RWPE1 (cell line): ENCODE measurements around the gene CHST11.

Experiments
- CTCF ChIA-PET: fragments of 350-600 bp; sonication (Branson Sonifier 250); formaldehyde crosslinking; extraction: SDS; loops from one replicate; lab custom pipeline; 2021; lab: Yijun Ruan, JAX
- POLR2A ChIA-PET: fragments of 400-600 bp; formaldehyde crosslinking; extraction: SDS; loops from one replicate; lab custom pipeline; 2020; ENCODE audit warnings: antibody characterized with exemption; ENCODE audit not compliant: low non-redundant PET; lab: Yijun Ruan, JAX
- DNase-seq: peaks from one replicate; pipeline ENCODE4 v3.0.0; 2012; ENCODE audit warnings: low spot score
- H3K27ac ChIP-seq: fragments of 450-650 bp; 2 replicates; pipeline ENCODE4 v1.5.1; 2017
- TF ChIP-seq, protein P1 (sequence below): fragments of 450-650 bp; conservative IDR thresholded peaks from 2 replicates; pipeline ENCODE4 v1.5.1; 2017; ENCODE audit warnings: low read depth, mild to moderate bottlenecking

Gene CHST11

DNA sequence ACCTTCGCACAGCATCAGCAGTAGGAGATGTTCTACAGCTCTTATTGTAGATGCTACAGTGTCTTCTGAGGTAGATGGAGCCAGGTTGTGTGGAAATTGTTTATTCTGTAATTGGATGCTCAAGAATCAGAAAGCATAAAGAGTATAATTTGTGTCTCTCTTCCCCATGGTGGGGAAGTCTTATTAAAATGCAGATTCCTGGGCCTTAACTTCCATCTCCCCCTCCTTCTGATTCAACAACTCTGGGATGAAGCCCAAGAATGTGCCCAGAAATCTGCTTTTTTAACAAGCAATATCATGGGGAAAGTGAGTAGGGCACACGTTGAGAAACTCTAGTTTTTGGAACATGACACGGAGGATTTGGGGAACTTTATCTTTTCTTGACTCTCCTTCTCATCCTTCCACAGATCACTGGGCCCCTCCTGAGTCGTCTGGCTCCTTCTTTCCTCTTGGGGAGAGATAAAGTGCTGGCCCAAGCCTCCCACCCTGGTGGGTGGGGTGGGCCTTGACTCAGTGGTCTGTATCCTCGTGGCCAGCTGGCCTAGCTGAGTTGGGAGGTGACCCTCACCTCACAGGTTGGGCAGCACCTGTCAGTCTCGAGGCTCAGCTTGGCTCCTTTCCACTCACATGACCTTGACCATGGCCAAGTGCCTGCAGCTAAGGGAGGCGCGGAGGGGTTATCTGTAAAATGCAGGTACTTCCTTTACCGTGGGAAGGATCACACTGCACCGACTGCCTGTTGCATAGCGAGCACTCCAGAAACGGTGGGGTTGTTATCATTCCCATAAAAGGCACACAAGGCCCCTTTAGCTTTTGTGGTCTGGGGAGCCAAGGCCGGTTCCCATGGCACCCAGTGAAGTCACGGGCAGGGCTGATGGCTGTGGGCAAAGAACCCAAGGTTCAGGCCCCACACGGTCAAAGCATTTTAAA, 141.9 kb downstream of the CHST11 start:
- H3K27ac ChIP-seq, result no peak overlapping the region
- no peak for DNase-seq
- TF ChIP-seq, protein P1, sequence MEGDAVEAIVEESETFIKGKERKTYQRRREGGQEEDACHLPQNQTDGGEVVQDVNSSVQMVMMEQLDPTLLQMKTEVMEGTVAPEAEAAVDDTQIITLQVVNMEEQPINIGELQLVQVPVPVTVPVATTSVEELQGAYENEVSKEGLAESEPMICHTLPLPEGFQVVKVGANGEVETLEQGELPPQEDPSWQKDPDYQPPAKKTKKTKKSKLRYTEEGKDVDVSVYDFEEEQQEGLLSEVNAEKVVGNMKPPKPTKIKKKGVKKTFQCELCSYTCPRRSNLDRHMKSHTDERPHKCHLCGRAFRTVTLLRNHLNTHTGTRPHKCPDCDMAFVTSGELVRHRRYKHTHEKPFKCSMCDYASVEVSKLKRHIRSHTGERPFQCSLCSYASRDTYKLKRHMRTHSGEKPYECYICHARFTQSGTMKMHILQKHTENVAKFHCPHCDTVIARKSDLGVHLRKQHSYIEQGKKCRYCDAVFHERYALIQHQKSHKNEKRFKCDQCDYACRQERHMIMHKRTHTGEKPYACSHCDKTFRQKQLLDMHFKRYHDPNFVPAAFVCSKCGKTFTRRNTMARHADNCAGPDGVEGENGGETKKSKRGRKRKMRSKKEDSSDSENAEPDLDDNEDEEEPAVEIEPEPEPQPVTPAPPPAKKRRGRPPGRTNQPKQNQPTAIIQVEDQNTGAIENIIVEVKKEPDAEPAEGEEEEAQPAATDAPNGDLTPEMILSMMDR, result no peak
- CTCF ChIA-PET, result no interaction called here
- POLR2A ChIA-PET, result no interaction called here

DNA sequence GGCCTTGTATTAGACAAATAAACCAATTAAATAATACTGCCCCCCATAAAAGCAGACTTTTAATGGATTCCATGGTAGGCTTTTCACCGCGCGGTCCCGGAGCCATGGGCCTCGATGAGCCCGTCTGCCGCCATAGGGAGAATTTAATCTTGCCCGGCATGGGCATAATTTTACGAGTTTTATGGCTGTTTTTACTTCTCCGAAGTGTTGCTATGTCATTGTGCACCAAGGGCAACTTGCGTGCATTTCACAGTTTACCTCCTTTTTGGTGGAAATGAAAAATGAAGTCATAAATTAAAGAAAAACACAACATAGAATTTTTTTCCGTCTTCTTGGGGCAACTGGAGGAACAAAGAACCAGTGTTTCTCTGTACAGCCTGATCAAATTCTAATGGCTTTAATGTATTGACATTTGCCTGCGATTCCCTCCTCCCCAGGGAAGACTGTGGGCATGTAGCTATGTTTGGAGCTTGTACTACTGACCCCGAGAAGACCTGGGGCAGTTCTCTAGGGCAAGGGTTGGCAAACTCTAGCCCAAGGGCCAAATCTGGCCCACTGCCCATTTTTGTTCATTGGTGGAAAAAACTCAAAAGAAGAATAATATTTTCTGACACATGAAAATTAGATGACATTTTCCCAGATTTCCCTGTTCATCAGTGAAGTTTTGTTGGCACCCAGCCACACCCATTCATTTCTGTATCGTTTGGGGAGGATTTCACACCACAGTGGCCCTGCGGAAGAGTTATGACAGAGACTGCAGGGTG, 142.7 kb downstream of the CHST11 start:
- TF ChIP-seq, protein P1, result no peak
- no peak for DNase-seq
- ChIA-PET POLR2A (no interaction called here), CTCF (no interaction called here)
- no peak overlapping the region for H3K27ac ChIP-seq

GRCh38 chr12:104600036-104600712, 143.4 kb downstream of the CHST11 start:
- ChIA-PET POLR2A (no interaction called here), CTCF (no interaction called here)
- no peak for DNase-seq
- H3K27ac ChIP-seq, result no peak overlapping the region
- TF ChIP-seq, protein P1, result no peak

- TF ChIP-seq, protein P1, result no peak
Observed at GRCh38 chr12:104600790-104601739, 144.3 kb downstream of the CHST11 start.

GRCh38 chr12:104602406-104602805, 145.7 kb downstream of the CHST11 start:
- CTCF ChIA-PET, result no interaction called here
- no peak overlapping the region; the same call in 1 of the 2 replicates for H3K27ac ChIP-seq
- POLR2A ChIA-PET, result no interaction called here
- TF ChIP-seq, protein P1, result no peak
- DNase-seq, result no peak

More at GRCh38 chr12:104600790-104601739, 144.3 kb downstream of the CHST11 start:
- no peak overlapping the region for H3K27ac ChIP-seq
- DNase-seq, result no peak
- ChIA-PET CTCF (interaction anchor here (0.6 kb wide), 2 partner anchors 25 to 288 kb away, joined by 3 read pairs; no protein-coding TSS in a partner anchor), POLR2A (no interaction called here)
